Measurements from ENCODE around the gene SASH1.

DNA sequence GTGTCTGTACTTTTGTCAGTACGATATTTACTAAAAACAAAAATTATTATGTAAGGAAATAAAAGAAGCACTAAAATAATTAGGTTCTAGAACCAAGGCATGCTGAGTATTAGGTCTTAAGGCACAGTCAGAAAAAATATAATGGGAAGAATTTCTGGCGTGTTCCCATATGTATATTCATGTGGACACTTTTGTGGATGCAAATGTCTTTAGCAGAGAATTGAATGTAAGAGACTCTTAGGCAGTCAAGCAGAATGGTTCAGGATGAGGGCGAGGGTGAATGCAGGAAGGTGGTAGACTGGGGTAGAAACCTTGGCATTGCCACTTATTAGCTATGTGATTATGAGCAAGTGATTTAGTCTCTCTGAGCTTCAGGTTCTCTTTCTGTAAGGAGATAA is 71.5 kb downstream of the SASH1 start:
- TF ChIP-seq, protein P1, sequence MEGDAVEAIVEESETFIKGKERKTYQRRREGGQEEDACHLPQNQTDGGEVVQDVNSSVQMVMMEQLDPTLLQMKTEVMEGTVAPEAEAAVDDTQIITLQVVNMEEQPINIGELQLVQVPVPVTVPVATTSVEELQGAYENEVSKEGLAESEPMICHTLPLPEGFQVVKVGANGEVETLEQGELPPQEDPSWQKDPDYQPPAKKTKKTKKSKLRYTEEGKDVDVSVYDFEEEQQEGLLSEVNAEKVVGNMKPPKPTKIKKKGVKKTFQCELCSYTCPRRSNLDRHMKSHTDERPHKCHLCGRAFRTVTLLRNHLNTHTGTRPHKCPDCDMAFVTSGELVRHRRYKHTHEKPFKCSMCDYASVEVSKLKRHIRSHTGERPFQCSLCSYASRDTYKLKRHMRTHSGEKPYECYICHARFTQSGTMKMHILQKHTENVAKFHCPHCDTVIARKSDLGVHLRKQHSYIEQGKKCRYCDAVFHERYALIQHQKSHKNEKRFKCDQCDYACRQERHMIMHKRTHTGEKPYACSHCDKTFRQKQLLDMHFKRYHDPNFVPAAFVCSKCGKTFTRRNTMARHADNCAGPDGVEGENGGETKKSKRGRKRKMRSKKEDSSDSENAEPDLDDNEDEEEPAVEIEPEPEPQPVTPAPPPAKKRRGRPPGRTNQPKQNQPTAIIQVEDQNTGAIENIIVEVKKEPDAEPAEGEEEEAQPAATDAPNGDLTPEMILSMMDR (IDR thresholded peaks at IDR 0.05; ENCODE audit: borderline replicate concordance, extremely low read depth, low read length, poor library complexity, severe bottlenecking), result no peak
- no peak for TF ChIP-seq EZH2 (IDR thresholded peaks at IDR 0.05; ENCODE audit: borderline replicate concordance, low read depth, low read length, severe bottlenecking)
